Naive thymus-derived CD4-positive, alpha-beta T cell (primary cell): ENCODE measurements around the gene BRSK2. TPM values are rescaled to one million over a fixed set of nuclear protein-coding genes. Genes with fewer than 3 reads are reported as not detected.

ENCODE experiments used
- ATAC-seq: fragments of 150-1000 bp; cut with Tn5 transposase; 2 replicates; pipeline ENCODE4 v1.10.0; 2021; ENCODE audit warnings: mild to moderate bottlenecking, moderate library complexity
- CTCF ChIA-PET: fragments of 350-600 bp; sonication (Branson Sonifier 250); formaldehyde crosslinking; loops from one replicate; lab custom pipeline; 2021; ENCODE audit warnings: antibody characterized with exemption; lab: Charles Lee
- POLR2A ChIA-PET: fragments of 350-600 bp; sonication (Branson Sonifier 250); formaldehyde crosslinking; loops from one replicate; lab custom pipeline; 2021; ENCODE audit warnings: antibody characterized with exemption, inconsistent platforms; lab: Charles Lee
- DNase-seq, 9 donors: peaks; one replicate each; pipeline versions ENCODE4 v3.0.0 to v3.0.0-alpha.2; 2020 to 2022; ENCODE audit warnings: mixed read lengths in 1 of 9
- H3K27ac ChIP-seq: one replicate; pipeline ENCODE4 v1.7.0; 2013; ENCODE audit warnings: mild to moderate bottlenecking, low read depth, low read length, moderate library complexity
- H3K27me3 ChIP-seq, 2 donors: one replicate each; pipeline ENCODE4 v1.7.0; 2013; ENCODE audit warnings: low read length in 2 of 2, mild to moderate bottlenecking in 2 of 2, moderate library complexity in 2 of 2; ENCODE audit not compliant: control insufficient read depth in 2 of 2, insufficient read depth in 2 of 2
- H3K36me3 ChIP-seq, 3 experiments: 1 replicate in 2 of 3; 2 replicates in 1 of 3; pipeline ENCODE4 v1.7.0; 2013; ENCODE audit warnings: low read length in 3 of 3, mild to moderate bottlenecking in 3 of 3, moderate library complexity in 1 of 3; ENCODE audit not compliant: insufficient read depth in 3 of 3, control insufficient read depth in 2 of 3
- H3K4me1 ChIP-seq, 2 donors: one replicate each; pipeline ENCODE4 v1.7.0; 2013; ENCODE audit warnings: low read length in 2 of 2, mild to moderate bottlenecking in 2 of 2, moderate library complexity in 1 of 2; ENCODE audit not compliant: control insufficient read depth in 2 of 2, insufficient read depth in 2 of 2
- H3K4me3 ChIP-seq: 2 replicates; pipeline ENCODE4 v1.7.0; 2013; ENCODE audit warnings: mild to moderate bottlenecking, low read length
- H3K9me3 ChIP-seq, 3 experiments: 1 replicate in 2 of 3; 2 replicates in 1 of 3; pipeline ENCODE4 v1.7.0; 2013; ENCODE audit warnings: low read length in 3 of 3; ENCODE audit not compliant: control insufficient read depth in 2 of 3
- H3K27ac Mint-ChIP-seq, 9 donors: one replicate each; pipeline ENCODE4 v1.8.0; 2020 to 2022; ENCODE audit warnings: mixed read lengths in 9 of 9, mild to moderate bottlenecking in 8 of 9, moderate library complexity in 5 of 9, inconsistent platforms in 2 of 9
- H3K27me3 Mint-ChIP-seq, 5 donors: one replicate each; pipeline ENCODE4 v1.8.0; 2021 to 2022; ENCODE audit warnings: mixed read lengths in 5 of 5, mild to moderate bottlenecking in 1 of 5
- H3K36me3 Mint-ChIP-seq, 5 donors: one replicate each; pipeline ENCODE4 v1.8.0; 2020 to 2022; ENCODE audit warnings: mixed read lengths in 5 of 5, mild to moderate bottlenecking in 3 of 5, inconsistent platforms in 1 of 5
- H3K4me1 Mint-ChIP-seq, 7 donors: one replicate each; pipeline ENCODE4 v1.8.0; 2020 to 2022; ENCODE audit warnings: mixed read lengths in 7 of 7, mild to moderate bottlenecking in 3 of 7, inconsistent platforms in 1 of 7
- H3K4me3 Mint-ChIP-seq, 10 donors: one replicate each; pipeline ENCODE4 v1.8.0; 2020 to 2022; ENCODE audit warnings: mild to moderate bottlenecking in 10 of 10, mixed read lengths in 10 of 10, moderate library complexity in 6 of 10, inconsistent platforms in 2 of 10
- H3K9me3 Mint-ChIP-seq, 11 donors: one replicate each; pipeline ENCODE4 v1.8.0; 2020 to 2022; ENCODE audit warnings: mixed read lengths in 11 of 11, mild to moderate bottlenecking in 4 of 11, inconsistent platforms in 1 of 11, moderate library complexity in 1 of 11
- intact Hi-C, 2 donors: fragments of 100-400 bp; cut with micrococcal nuclease; formaldehyde crosslinking; loops; one replicate each; pipeline ENCODE4 v1.15.1; 2023
- polyA plus RNA-seq, 2 donors: library from polyadenylated mRNA; unstranded; fragments of 300-500 nt; fragmentation: Illumina TruSeq; gene quantifications; one replicate each; pipeline ENCODE4 v1.2.3, GENCODE V29; 2021
- total RNA-seq, 6 experiments: library from RNA in 5 of 6; stranded (reverse) in 5 of 6; gene quantifications; 1 replicate in 5 of 6; 2 replicates in 1 of 6; pipeline ENCODE4 v1.2.3 and lab custom pipeline; 2021 to 2026

Gene BRSK2
- total and polyA plus RNA-seq, 7 experiments from 2014 or later, result 0.27 to 0.51 (median 0.30) TPM; not detected in 4

DNA sequence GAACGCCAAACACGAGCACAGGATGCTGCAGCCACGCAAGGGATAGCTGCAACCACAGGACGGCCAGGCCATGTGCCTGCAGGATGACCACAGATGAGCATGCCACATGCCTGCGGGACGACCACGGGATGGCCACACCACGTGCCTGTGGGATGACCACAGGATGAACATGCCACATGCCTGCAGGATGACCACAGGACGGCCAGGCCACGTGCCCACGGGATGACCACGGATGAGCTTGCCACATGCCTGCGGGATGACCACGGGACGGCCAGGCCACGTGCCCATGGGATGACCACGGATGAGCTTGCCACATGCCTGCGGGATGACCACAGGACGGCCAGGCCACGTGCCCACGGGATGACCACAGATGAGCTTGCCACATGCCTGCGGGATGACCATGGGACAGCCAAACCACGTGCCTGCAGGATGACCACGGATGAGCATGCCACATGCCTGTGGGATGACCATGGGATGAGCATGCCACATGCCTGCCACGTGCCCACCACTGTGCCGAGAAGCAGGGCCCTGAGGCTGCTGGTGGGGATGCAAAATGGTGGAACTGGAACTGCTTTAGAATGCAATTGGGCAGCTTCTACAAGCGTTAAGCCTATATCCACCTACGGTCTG, 109.6 kb downstream of the BRSK2 start:
- Histone ChIP-seq H3K4me1 (peaks cover 0 to 4% of the 10 kb centered on the region in 2 donors), H3K4me3 (no peak overlapping the region), H3K27me3 (no peaks in the 10 kb centered on the region), H3K27ac (no peak overlapping the region), H3K9me3 (no peaks in the 10 kb centered on the region), H3K36me3 (peaks cover 0 to 36% (median 0%) of the 10 kb centered on the region in 3 experiments)
- intact Hi-C loops, result no loop called here
- Mint-ChIP-seq H3K27me3 (no peaks in the 10 kb centered on the region), H3K36me3 (peaks cover 10 to 47% (median 22%) of the 10 kb centered on the region in 5 donors), H3K9me3 (peaks cover 0 to 4% (median 0%) of the 10 kb centered on the region in 11 donors), H3K4me3 (no peak overlapping the region), H3K4me1 (peaks cover 23 to 80% (median 62%) of the 10 kb centered on the region in 7 donors), H3K27ac (peak overlapping the region in 2 of 9 donors; percentile 45)
- ChIA-PET POLR2A (no interaction called here), CTCF (no interaction called here)
- no peak for DNase-seq
- no peak for ATAC-seq

DNA sequence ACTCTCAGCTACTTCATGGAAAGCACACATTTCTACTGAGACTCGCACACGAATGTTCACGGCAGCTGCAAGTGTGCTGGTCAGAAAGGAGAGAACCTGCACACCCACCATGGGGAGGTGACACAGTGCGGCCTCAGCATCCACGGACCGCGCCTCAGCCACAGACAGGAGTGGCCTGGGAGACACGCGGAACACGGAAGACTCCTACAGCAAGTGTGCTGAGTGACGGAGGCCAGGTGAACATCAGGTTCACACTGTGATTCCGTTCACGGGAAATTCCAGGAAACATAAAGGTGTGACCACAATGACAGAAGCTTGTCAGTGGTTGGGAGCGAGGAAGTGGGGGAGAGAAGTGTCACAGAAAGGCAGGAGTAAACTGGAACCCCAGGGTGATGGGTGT, 110.2 kb downstream of the BRSK2 start:
- Histone ChIP-seq H3K4me3 (no peak overlapping the region), H3K27ac (no peak overlapping the region), H3K36me3 (peaks cover 0 to 36% (median 0%) of the 10 kb centered on the region in 3 experiments), H3K4me1 (peaks cover 0 to 4% of the 10 kb centered on the region in 2 donors), H3K9me3 (no peaks in the 10 kb centered on the region), H3K27me3 (no peaks in the 10 kb centered on the region)
- Mint-ChIP-seq H3K27ac (no peak overlapping the region), H3K4me3 (no peak overlapping the region), H3K4me1 (peaks cover 23 to 75% (median 57%) of the 10 kb centered on the region in 7 donors), H3K36me3 (peaks cover 10 to 47% (median 22%) of the 10 kb centered on the region in 5 donors), H3K9me3 (peaks cover 0 to 4% (median 0%) of the 10 kb centered on the region in 11 donors), H3K27me3 (no peaks in the 10 kb centered on the region)
- intact Hi-C loops, result no loop called here
- ChIA-PET CTCF (no interaction called here), POLR2A (no interaction called here)
- DNase-seq (no peak), ATAC-seq (no peak)

DNA sequence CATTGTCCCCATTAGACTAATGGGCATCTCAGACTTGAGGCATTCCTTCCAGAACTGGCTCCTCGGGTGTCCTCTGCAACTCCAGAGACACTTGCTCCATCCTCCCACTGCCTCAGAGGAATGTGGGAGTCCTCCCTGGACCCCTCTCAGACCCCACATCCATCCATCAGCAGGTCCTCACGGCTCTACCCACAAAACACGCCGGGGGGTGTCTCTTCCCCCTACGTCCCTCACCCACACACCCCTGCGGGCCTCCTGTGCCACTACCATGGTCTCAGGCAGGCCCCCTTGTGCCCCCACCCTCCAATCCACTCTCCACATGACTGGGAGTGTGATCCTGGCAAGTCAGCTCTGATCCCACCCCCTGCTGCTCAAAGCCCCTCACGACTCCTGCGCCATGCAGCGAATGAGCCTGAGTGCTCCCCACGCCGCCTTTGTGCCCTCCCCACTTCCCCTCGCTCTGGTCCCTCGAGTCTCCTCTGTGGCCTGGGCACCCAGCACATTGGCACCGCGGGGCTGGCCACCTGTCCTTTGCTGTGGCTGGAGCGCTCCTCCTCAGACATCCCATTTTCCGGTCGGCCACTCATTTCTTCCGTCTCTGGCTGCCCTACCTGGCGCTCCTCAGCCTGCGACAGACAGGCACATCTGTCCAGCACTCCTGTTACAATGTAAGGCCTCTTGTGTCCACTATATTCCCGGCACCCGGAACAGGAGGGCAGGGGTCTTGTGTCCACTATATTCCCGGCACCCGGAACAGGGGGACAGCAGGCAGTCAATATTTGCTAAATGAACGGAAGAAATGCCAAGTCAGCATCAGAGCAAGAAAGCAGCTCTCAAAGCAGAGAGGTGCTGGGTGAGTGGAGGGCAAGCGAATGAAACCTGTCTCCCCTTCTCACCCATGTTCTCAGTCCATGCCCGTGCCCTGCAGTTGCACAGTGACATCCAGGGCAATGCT, 111.0 kb downstream of the BRSK2 start:
- no peaks in the 10 kb centered on the region for H3K27me3 Mint-ChIP-seq
- H3K36me3 ChIP-seq, result peaks cover 0 to 36% (median 0%) of the 10 kb centered on the region in 3 experiments
- peaks cover 10 to 45% (median 22%) of the 10 kb centered on the region in 5 donors for H3K36me3 Mint-ChIP-seq
- H3K27ac ChIP-seq, result no peak overlapping the region
- H3K4me3 ChIP-seq, result no peak overlapping the region
- ATAC-seq, result no peak
- ChIA-PET POLR2A (no interaction called here), CTCF (no interaction called here)
- DNase-seq, result no peak
- H3K4me1 Mint-ChIP-seq, result peaks cover 23 to 78% (median 53%) of the 10 kb centered on the region in 7 donors
- H3K9me3 Mint-ChIP-seq, result peaks cover 0 to 4% (median 0%) of the 10 kb centered on the region in 11 donors
- peak overlapping the region in 3 of 9 donors; percentile 3 to 73 (median 63) for H3K27ac Mint-ChIP-seq
- H3K4me3 Mint-ChIP-seq, result no peak overlapping the region
- peaks cover 0 to 4% of the 10 kb centered on the region in 2 donors for H3K4me1 ChIP-seq
- intact Hi-C loops, result no loop called here
- H3K27me3 ChIP-seq, result no peaks in the 10 kb centered on the region
- H3K9me3 ChIP-seq, result no peaks in the 10 kb centered on the region

DNA sequence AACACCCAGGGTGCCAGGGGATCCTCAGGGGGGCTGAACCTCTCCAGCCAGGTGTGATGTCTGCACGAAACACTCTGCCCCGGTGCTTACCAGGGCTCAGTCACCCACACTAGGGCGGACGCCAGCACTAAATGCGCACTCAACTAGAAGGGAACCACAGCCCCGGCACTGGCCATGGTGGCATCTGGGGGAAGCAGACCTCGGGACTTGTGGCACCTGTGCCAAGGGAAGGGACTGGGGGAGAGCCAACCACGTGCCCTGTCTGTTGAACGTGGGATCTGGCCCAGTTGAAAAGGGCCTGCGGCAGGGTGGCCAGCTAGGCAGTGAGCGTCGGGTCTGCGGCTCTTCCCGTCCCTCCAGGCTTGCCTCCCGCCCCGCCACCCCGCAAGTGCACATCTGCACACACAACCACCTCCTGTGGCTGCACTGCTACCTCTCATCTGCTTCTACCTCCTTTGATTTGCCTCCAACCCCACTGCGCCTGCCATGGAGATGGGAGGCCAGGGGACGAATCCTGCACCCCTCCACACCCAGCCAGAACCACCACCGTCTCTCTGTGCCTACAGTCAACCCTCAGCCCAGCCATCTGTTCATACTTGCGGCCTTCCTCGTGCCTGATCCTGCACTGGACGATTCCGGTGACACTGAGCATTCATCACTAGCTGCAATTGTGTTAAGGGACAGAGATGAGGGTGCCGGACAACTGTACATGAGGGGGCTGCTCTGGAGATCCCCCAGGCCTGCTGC, 111.9 kb downstream of the BRSK2 start:
- Mint-ChIP-seq H3K27me3 (no peaks in the 10 kb centered on the region), H3K9me3 (peaks cover 0 to 4% (median 0%) of the 10 kb centered on the region in 11 donors), H3K27ac (peak overlapping the region in 3 of 9 donors; percentile 25 to 59 (median 48)), H3K36me3 (peaks cover 6 to 36% (median 18%) of the 10 kb centered on the region in 5 donors), H3K4me1 (peaks cover 20 to 75% (median 45%) of the 10 kb centered on the region in 7 donors), H3K4me3 (no peak overlapping the region)
- ATAC-seq (no peak), DNase-seq (no peak)
- Histone ChIP-seq H3K9me3 (no peaks in the 10 kb centered on the region), H3K4me1 (peaks cover 0 to 4% of the 10 kb centered on the region in 2 donors), H3K36me3 (peaks cover 0 to 36% (median 0%) of the 10 kb centered on the region in 3 experiments), H3K27ac (no peak overlapping the region), H3K27me3 (no peaks in the 10 kb centered on the region), H3K4me3 (no peak overlapping the region)
- ChIA-PET POLR2A (no interaction called here), CTCF (no interaction called here)
- intact Hi-C loops, result no loop called here

- ChIA-PET CTCF (no interaction called here), POLR2A (no interaction called here)
- no peaks in the 10 kb centered on the region for H3K4me1 ChIP-seq
- Mint-ChIP-seq H3K27me3 (no peaks in the 10 kb centered on the region), H3K36me3 (peaks cover 5 to 29% (median 17%) of the 10 kb centered on the region in 5 donors), H3K9me3 (peaks cover 0 to 4% (median 0%) of the 10 kb centered on the region in 11 donors), H3K4me1 (peaks cover 16 to 73% (median 43%) of the 10 kb centered on the region in 7 donors), H3K4me3 (no peak overlapping the region), H3K27ac (peak overlapping the region in 2 of 9 donors; percentile 48 to 59)
- DNase-seq (no peak), ATAC-seq (no peak)
- H3K27me3 ChIP-seq, result no peaks in the 10 kb centered on the region
- no peak overlapping the region for H3K4me3 ChIP-seq
- H3K27ac ChIP-seq, result no peak overlapping the region
- H3K9me3 ChIP-seq, result no peaks in the 10 kb centered on the region
- peaks cover 0 to 36% (median 0%) of the 10 kb centered on the region in 3 experiments for H3K36me3 ChIP-seq
- intact Hi-C loops, result no loop called here
Measured at GRCh38 chr11:1502168-1502953, 112.6 kb downstream of the BRSK2 start.
